Activated T-cell treated with anti-CD3 and anti-CD28 coated beads for 48 hours (primary cell): ENCODE results near the gene MYO15A.

ENCODE experiments used
- DNase-seq: peaks from one replicate; pipeline ENCODE4 v3.0.0-alpha.2; 2020; ENCODE audit warnings: low read depth

The MYO15A gene, protein sequence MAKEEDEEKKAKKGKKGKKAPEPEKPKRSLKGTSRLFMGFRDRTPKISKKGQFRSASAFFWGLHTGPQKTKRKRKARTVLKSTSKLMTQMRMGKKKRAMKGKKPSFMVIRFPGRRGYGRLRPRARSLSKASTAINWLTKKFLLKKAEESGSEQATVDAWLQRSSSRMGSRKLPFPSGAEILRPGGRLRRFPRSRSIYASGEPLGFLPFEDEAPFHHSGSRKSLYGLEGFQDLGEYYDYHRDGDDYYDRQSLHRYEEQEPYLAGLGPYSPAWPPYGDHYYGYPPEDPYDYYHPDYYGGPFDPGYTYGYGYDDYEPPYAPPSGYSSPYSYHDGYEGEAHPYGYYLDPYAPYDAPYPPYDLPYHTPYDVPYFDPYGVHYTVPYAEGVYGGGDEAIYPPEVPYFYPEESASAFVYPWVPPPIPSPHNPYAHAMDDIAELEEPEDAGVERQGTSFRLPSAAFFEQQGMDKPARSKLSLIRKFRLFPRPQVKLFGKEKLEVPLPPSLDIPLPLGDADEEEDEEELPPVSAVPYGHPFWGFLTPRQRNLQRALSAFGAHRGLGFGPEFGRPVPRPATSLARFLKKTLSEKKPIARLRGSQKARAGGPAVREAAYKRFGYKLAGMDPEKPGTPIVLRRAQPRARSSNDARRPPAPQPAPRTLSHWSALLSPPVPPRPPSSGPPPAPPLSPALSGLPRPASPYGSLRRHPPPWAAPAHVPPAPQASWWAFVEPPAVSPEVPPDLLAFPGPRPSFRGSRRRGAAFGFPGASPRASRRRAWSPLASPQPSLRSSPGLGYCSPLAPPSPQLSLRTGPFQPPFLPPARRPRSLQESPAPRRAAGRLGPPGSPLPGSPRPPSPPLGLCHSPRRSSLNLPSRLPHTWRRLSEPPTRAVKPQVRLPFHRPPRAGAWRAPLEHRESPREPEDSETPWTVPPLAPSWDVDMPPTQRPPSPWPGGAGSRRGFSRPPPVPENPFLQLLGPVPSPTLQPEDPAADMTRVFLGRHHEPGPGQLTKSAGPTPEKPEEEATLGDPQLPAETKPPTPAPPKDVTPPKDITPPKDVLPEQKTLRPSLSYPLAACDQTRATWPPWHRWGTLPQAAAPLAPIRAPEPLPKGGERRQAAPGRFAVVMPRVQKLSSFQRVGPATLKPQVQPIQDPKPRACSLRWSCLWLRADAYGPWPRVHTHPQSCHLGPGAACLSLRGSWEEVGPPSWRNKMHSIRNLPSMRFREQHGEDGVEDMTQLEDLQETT (N-terminal part only)

DNA sequence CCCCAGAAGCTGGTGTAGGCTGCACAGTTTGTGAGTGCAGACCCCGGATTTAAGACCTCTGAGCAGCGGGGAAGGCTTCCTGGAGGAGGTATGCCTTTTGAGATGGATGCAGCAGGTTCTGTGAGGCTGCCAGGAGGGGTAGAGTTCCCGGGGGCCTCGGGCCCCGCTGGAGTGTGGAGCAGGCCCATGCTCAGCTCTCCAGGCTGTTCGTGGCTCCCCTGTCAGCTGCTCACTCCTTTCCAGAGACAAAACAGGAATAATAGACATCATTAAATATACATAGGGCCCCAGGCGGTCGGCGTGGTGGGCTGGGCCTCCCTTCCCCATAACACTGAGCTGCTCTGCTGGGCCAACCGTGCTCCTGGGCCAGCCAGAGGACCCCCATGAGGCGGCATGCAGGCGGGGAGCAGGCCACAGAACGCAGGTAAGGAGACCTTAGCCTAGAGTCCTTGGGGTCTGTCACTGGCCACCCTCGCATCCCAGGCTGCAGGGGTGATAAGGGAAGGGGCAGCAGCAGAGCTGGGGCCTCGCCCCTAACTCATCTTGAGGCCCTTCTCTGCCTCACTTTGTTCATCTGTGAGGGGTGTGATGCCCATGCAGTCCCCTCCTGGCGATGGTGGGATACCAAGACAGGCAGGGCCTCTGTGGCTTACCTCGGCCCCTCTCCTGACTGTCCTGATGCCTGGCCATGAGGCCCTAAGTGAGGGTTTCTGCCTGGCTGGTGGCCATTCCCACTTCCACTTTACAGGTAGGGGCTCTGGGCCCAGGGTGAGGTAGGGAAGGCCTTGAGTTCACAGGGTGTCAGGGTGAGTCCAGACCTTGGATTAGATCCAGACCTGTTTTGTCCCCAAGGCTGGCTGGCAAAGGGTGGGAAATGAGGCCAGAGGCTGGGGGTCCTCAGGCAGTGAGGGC is at the start of gene MYO15A:
Gene MYO15A, plus strand, starts transcription at position 356 of the 912 bp plus-strand sequence. CDS start 10,045 bp downstream, outside the sequence.
- DNase-seq: no peak

DNA sequence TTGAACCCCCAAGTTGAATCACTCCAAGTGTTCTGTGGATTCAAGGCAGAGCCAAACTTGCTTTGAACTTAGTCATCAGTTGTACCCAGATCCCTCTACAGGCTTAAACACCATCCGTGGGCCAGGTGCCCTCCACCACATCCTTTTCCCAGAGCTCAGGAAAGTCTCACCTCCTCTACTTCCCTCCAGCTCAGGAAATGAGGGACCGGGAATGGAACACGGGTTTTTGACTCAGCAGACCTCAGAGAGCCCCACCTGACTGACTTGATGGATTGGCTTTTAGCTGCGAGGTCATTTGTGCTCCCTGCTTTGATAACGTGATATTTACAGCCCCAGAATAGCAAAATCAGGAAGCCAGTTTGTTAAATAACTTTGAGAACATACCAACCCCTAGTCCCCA is 49.3 kb upstream of the MYO15A start:
- no peak for DNase-seq

DNA sequence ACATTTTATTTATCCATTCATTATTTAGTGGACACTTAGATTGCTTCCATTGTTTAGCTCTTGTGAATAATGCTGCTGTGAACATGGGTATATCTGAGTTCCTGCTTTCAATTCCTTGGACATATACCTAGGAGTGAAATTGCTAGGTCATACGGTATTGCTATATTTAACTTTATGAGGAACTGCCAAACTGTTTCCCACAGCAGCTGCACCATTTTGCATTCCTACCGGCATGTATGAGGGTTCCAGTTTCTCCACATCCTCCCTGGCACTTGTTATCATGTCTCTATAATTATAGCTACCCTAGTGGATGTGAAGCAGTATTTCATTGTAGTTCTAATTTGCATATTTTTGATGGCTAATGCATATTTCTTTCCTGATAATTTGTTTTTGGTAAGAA is 44.5 kb upstream of the MYO15A start:
- DNase-seq: no peak

DNA sequence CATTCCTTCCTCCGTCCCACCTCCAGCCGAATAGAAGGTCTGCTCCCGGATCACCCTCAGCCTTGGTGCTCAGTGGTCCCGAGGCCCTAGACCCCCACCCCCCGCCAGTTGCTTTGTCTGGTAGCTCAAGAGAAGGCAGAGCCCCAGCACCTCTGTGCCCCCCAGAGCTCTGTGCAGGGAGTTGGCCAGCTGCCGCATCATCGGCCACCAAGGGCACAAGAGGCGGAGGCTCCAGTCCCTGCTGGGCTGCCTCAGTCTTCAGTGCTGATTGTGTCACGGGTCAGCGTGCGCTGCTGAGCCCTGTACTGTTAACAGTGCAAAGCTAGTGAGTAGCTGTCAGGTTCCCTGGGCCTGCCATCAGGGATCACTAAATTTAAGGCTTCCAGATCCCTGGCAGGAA is 43.0 kb upstream of the MYO15A start:
- DNase-seq: no peak

DNA sequence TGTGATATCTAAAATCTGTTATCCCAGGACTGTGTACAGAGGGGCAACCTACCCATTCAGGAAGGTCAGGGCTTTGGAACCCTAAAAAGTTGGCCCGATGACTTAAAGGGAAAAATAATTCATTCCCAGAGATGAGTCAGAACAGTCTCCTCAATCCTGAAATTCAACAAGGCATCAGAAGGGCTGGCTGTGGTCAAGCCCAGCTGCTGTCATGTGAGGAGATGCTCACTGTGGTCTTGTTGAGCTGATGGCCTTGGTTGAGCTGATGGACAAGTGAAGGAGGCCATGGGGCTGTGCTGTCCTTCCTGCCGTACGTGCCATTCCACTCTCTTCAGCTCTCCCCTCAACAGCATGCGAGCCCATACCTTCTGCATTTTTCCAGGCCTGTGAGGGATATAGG is 41.7 kb upstream of the MYO15A start:
- no peak for DNase-seq

DNA sequence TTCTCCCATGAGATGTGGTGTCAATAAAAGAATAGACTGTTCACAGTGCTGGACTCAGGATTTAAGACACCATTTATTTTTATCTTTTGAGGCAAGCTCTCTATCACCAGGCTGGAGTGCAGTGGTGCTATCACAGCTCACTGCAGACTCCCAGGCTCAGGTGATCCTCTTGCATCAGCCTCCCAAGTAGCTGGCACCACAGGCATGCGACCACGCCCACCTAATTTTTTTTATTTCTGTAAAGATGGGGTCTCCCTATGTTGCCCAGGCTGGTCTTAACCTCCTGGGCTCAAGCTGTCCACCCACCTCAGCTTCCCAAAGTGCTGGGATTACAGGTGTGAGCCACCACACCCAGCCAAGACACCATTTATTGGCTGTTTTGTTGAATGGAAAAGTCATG is 39.5 kb upstream of the MYO15A start:
- DNase-seq: no peak

DNA sequence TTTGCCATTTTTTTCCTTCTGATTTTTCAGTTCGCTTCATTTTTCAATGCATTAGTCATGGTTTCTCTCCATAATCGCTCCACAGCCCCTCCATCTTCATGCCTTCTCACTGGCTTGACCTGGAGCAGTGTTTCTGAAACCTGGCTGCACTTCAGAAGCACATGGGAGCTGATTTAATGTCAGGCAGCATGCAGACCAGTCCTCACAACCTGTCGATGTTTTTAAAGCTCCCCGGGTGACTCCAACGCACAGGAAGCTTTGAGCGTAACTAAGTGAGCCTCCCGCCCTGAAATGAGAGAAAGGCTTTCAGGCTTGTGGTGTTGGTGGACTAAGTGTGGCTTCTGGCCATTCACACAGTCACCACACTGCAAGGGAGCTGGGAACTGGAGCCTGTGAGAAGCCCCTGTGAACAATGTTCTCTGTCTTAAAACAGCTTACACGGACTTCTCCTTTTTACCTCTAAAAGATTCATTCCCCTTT is 37.7 kb upstream of the MYO15A start:
- DNase-seq: no peak

DNA sequence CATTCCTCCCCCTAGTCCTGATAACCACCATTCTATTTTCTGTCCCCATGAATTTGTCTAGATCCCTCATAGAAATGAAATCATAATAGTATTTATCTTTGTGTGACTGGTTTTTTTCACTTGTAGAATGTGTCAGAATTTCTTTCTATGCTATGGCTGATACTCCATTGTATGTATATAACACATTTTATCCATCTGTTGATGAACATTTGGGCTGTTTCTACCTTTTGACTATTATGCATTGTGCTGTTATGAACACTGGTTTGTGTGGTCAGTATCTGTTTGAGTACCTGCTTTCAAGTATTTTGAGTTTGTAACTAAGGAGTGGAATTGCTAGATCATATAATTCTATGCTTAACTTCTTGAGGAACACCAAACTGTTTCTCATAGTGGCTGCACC is 36.8 kb upstream of the MYO15A start:
- DNase-seq: no peak

DNA sequence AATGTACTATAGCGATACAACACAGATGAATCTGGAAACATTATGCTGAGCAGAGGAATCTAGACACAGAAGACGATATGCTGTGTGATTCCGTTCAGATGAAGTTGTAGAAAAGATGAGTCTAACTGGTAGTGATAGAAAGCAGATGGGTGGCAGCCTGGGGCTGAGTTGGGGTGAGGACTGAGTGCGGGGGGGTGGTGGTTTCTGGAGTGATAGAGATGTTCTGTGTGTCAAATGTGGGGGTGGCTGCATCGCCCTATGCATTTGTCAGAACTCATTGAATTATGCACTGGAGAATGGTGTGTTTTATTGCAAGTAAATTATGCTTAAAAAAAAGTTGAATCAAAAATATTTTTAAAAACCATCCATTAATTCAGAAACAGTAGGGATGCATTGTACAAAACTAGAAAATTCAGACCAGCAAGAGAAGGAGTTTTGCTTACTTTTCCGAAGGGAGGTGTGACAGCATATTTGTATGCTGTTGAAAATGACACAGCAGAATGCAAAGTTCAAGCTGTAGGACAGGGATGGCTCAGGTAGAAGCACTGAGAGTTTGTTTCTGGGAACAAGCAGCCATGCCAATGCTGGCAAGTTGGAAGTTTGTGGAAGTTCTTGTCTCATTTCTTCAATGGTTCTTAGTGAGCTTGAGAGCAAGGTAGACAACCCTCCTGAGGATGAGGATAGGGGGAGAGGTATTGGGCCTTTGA is 33.8 kb upstream of the MYO15A start:
- no peak for DNase-seq

DNA sequence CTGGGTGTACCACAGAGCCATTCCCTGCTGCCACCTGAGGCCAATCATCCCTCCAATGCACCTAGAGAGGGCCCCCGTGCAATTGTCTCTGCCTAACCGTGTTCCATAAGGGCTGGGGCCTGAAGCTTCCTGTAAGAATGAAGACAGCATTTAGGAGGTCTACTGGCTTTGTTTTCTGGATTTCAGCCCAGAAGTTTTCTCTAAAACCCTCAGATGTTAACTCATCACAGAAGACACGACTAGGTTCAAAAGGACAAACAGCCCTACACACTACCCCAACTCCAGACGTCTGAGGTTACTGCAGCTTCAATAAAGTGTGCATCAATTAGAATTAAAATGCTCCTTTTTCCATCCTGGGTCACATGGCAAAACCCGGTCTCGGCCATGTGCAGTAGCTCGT is 31.6 kb upstream of the MYO15A start:
- DNase-seq: no peak

DNA sequence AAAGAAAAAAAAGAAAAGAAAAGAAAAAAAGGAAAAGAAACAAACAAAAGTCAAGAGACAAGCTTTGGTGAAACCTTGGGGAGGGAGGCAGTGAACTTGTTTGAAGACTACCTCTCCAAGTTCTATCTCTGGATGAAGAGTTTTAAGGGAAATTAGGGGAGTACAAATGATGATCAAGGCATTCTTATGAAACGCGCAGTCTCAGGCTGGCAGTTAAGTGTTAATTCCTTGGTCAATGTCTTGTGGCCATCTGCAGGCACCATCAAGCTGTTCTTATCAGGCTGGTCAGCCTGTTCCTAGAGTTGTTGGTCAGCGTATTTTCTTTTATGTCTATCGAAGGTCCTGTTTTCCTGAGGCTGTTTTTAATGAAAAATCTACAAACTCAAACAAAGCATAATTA is 29.0 kb upstream of the MYO15A start:
- no peak for DNase-seq

DNA sequence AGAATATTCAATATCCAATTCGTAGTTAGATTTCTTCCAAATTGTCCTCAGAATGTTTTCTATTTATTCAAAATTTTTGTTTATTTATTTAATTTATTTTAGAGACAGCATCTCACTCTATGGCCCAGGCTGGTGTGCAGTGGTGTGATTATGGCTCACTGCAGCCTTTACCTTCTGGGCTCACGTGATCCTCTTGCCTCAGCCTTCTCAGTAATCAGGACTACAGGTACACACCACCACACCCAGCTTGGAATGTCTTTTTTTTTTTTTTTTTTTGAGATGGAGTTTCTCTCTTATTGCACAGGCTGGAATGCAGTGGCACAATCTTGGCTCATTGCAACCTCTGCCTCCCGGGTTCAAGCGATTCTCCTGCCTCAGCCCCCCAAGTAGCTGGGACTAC is 24.3 kb upstream of the MYO15A start:
- DNase-seq: no peak

DNA sequence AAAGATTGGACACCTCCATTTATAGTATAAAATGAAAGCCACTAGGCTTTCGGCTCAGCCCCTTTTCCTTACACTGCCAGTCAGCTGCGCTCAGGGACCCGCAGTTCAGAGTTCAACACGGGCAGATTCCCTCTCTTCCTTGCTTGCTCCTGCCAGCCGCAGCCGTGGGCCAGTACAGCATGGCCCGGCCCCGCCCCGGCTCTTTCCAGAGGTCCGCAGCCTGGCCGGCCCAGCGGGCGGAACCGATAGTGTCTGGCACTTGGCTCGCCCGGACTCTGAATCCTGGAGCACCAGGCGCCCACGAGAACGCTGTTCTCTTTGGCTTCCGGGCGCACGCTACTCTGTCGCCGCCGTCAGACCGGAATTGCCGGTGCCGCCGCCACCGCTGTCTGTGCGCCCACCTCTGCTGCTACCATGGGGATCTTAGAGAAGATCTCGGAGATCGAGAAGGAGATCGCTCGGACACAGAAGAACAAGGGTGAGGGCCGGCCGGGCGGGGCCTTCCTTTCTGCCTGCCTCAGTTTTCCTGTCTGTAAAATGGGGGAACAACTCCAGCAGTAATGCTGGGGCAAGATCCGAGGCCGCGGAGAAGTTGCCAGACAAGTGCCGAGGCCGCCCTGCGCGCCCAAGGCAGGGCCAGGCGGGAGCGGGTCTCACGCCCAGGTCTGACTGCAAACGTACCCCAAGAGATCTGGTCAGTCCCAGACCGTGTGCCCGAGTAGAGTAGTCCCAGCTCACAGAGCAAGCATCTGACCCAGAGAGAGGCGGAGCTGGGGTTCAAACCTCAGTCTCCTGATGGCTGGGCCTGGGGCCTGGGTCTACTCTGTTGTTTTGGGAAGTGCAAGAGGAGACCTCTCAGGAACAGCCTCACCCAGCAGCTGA is 20.7 kb upstream of the MYO15A start, which contains the start of gene DRG2:
Gene DRG2, plus strand, starts transcription at position 339 of the 882 bp plus-strand sequence. Its CDS starts 76 bp downstream, at position 415.
- DNase-seq: peak; percentile 92

DNA sequence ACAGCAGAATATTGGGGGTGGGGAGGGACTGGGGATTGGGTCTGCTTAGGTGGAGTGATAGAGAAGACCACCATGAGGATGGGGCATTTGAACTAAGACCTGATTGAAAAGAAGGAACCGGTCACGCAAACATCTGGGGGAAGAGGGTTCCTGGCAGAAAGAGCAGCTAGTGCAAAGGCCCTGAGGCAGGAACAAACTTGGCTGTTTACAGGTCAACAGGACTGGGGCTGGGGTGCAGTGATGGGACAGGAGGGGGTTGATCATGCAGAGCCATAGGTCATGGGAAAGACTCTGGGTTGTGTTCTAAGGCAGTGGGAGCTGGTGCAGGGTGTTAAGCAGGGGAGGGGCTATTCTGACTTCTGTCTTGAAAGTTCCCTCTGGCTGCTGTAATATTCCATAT is 18.9 kb upstream of the MYO15A start:
- DNase-seq: no peak

DNA sequence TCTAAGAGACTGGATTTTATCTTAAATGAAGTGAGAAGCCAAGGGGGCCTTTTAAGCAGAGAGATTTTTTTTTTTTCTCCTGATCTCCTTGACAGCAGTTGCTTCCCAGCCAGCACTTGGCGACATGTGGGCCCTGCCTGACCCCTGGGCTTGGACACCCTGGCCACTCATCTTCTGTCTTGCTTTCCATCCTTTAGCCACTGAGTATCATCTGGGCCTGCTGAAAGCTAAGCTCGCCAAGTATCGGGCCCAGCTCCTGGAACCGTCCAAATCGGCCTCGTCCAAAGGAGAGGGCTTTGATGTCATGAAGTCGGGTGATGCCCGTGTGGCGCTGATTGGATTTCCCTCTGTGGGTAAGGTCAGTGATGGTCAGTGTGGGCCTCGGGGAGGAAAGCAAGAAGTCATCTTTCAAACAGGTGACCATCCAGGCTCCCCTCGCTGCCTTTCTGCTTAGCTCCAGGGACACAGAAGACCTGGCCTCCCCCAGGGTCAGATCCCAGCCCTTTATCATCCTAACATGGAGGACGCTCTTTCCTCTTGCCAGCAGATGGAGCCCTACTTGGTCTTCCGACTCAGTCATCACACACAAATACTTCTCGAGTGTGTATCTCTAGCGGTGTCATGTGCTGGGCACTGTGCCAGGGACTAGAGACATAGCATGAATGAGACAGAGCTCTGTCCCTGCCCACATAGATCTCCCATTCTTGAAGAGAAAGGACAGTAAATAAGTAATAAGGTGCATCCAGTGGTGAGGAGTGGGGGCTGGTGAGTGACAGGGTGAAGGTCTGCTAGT is 14.7 kb upstream of the MYO15A start:
- peak; percentile 23 for DNase-seq

DNA sequence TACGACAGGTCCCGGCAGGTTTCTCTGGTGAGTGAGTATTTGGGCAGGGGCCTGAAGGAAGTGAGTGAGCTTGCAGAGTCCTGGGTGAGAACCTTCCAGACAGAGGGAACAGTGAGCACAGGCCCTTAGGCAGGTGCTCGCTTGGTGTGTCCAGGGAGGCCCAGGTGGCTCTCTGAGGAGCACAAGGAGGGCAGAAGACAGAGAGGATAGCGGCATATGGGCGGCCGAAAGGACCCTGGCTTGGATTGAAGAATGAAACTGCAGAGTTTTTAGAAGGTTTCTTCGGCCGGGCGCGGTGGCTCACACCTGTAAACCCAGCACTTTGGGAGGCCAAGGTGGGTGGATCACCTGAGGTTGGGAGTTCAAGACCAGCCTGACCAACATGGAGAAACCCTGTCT is 14.1 kb upstream of the MYO15A start:
- DNase-seq: no peak

DNA sequence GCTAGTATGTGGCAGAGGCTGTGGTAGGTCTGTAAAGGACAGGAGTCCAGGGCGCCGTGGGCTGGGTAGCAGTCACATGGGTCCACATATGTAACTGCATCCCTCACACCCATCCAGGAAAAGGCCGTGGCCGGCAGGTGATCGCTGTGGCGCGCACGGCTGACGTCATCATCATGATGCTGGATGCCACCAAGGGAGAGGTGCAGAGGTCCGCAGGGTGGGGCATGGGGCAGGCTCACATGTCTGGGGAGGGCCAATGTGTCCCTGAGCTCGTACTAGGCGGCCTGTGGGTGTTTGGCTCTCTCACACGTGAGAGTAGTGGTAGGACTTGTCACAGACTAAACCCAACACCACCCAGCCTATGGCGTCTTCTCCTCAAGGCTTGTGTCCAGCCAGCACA is 9.0 kb upstream of the MYO15A start:
- no peak for DNase-seq

DNA sequence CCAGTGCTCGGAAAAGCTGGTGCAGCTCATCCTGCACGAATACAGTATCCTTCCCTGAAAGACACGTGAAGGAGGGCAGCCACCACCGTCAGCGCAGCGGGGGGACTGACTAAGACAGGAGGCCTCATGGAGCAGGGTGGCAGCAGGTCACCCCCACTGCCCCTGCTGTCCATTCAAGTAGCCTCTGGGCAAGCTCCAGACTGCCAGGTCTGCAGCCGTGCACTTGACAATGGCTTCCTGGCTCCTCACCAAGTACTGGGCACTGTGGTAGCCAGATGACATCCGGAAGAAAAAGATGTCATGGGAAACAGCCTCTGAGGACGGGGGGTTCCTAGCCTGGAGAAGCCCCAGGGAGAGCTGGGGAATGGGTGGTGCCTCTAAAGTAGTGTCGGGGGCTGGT is 7.9 kb upstream of the MYO15A start:
- DNase-seq: no peak

DNA sequence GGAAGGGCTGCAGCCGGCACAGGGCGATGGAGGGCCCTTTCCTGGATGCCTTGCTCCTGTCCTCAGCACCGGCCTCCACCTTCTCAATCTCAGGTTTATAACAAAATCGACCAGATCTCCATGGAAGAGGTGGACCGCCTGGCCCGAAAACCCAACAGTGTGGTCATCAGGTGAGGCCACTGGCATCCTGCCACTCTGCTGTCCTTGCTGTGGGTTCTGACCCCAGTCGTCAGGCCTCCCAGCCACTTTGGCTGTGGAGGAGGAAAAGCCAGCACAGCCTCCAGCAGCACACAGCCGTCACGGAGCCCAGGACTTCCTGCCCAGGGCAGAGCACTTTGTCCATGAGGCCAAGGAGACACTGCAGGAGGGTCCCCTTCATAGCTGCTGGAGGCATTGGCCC is 6.7 kb upstream of the MYO15A start:
- no peak for DNase-seq
